Duodenal mucosa (tissue), 2 donors: ENCODE data around the gene FBLN1.
A peak's percentile ranks its signal among the peaks of the same experiment; 100 is the strongest.
"Not testable (repeated sequence)": the region's sequence is repeated elsewhere in the genome, so short reads cannot be mapped to it uniquely, and the experiment has no call there.

Experiments used
- H3K27ac ChIP-seq: one replicate; pipeline ENCODE4 v1.7.0; 2013; ENCODE audit warnings: low read depth, low read length
- H3K27me3 ChIP-seq, 2 donors: one replicate each; pipeline ENCODE4 v1.7.0; 2013; ENCODE audit warnings: low read length in 2 of 2, control low read depth in 1 of 2; ENCODE audit not compliant: insufficient read depth in 2 of 2, control insufficient read depth in 1 of 2
- H3K36me3 ChIP-seq, 2 donors: one replicate each; pipeline ENCODE4 v1.7.0; 2013; ENCODE audit warnings: low read length in 2 of 2, control low read depth in 1 of 2; ENCODE audit not compliant: insufficient read depth in 2 of 2, control insufficient read depth in 1 of 2
- H3K4me1 ChIP-seq, 2 donors: one replicate each; pipeline ENCODE4 v1.7.0; 2013; ENCODE audit warnings: low read length in 2 of 2, control low read depth in 1 of 2; ENCODE audit not compliant: insufficient read depth in 2 of 2, control insufficient read depth in 1 of 2
- H3K4me3 ChIP-seq, 2 donors: one replicate each; pipeline ENCODE4 v1.7.0; 2013; ENCODE audit warnings: low read length in 2 of 2, low read depth in 1 of 2
- H3K9ac ChIP-seq, 2 donors: one replicate each; pipeline ENCODE4 v1.7.0; 2013; ENCODE audit warnings: low read length in 2 of 2, low read depth in 1 of 2
- H3K9me3 ChIP-seq, 2 donors: one replicate each; pipeline ENCODE4 v1.7.0; 2013; ENCODE audit warnings: low read length in 2 of 2, control low read depth in 1 of 2; ENCODE audit not compliant: control insufficient read depth in 1 of 2

The FBLN1 gene

DNA sequence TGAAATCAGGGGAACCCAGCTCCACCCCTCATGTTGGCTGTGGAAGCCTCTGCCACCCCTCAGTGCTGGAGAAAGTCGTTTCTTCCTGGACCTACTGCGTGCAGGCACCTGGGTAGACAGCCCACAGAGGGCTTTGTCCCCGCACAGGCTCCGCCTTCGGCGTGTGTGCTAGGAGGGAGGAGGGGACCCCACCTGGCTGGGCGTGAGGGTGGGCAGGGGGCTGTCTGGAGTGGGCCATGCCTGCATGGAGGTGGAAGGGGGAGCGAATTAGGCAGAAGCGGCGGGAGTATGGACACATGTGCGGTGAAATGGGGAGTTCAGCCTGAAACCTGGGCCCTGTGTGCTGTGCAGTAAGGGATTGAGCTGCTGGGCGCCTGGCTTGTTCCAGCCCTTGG is 49.3 kb downstream of the FBLN1 start:
- no peak overlapping the region for H3K9ac ChIP-seq
- no peaks in the 10 kb centered on the region for H3K36me3 ChIP-seq
- H3K4me1 ChIP-seq = peaks cover 6 to 33% of the 10 kb centered on the region in 2 donors

DNA sequence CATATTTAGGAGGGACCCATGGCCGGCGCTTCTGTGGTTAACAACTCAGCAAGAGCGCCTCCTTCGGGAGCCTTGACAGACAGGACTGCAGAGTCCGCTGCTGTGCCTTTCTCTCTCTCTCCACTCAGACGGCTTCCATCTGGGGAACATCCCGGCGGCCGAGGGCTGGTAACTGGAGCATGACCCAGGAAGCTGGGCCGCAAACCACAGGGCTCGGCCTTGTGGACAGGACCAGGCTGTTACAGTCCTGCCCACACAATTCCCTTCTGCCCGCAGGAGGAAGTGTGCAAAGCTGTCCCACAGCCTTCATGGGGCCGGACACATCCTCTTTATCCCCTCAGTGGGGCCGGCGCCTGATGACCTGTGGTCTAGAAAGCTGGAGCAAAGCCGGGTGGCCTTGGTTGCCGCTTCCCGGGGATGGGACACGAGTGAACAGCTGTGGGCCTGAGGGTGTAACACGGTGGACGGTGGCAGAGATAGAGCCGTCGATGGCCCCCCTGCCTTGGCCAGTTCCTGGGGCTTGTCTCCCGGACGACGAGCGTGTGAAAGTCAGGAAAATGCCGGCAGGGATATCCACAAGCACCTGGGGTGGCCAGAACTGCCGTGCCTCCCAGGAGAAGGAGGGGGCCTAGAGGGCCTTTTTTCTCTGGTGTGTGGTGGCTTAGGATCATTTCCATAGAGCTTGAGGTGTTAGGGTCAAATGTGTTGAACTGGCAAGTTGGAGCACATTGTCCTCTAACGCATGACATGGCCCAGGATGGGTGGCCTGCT is 50.1 kb downstream of the FBLN1 start:
- H3K9ac ChIP-seq = no peak overlapping the region
- H3K9me3 ChIP-seq = no peaks in the 10 kb centered on the region
- H3K4me3 ChIP-seq = no peak overlapping the region
- no peaks in the 10 kb centered on the region for H3K36me3 ChIP-seq
- no peaks in the 10 kb centered on the region for H3K27me3 ChIP-seq
- H3K27ac ChIP-seq = peak overlapping the region; percentile 42
- H3K4me1 ChIP-seq = peaks cover 6 to 33% of the 10 kb centered on the region in 2 donors

More for the DNA sequence above, 49.3 kb downstream of the FBLN1 start:
- Histone ChIP-seq H3K4me3 (no peak overlapping the region), H3K27me3 (no peaks in the 10 kb centered on the region), H3K9me3 (no peaks in the 10 kb centered on the region), H3K27ac (no peak overlapping the region)

DNA sequence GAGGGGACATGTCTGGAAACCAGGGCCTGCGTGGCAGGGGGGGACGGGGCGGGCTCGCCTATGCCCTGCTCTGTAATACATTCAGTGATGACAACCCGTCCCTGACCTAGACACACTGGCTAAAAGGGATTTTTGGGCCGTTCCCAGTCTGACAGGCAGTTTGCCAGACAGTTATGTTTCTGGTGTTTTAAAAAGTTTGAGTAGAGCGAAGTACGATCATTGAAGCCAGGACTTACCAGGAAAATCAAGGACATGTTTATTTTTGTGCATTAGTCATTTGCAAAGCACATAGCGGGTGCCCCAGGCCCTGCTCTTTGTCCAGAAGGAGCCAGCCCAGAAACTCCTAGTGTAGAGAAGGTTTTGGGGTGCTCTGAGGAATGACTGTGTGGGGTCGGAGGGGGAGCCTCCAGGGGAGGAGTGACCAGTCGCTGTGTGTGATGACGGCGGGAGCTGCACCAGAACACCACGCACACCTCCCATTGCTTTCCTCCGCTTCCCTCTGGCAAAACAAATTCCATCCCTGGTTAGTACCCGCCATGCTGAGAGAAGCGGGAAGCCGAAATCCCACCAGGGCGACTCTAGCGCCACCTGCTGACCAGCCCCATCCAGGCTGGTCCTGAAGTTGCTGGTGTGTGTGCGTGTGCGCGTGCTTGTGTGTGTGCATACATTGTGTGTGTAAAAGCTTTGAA is 50.8 kb downstream of the FBLN1 start:
- H3K27ac ChIP-seq = peak overlapping the region; percentile 42
- H3K9me3 ChIP-seq = no peaks in the 10 kb centered on the region
- peaks cover 6 to 33% of the 10 kb centered on the region in 2 donors for H3K4me1 ChIP-seq
- no peaks in the 10 kb centered on the region for H3K36me3 ChIP-seq
- H3K9ac ChIP-seq = no peak overlapping the region
- H3K27me3 ChIP-seq = no peaks in the 10 kb centered on the region
- peak overlapping the region; percentile 18 to 35 for H3K4me3 ChIP-seq

DNA sequence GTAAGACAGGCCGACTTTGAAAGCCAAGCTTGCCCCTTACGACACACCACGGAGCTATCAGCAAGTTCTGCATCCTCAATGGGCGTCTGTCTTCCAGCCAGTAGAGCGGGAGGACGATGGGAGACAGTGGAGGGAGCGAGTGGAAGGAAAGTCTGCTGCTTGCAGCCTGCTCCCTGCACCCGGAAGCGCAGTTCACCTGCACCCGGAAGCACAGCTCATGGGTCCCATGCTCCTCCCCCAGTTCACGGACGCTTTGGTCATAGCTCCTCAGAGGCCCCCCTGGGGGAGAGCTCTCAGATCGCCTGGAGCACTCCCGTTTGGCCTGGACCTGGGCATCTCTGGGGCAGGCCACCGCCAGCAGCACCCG is 51.3 kb downstream of the FBLN1 start:
- Histone ChIP-seq H3K36me3 (no peaks in the 10 kb centered on the region), H3K9me3 (no peaks in the 10 kb centered on the region), H3K9ac (no peak overlapping the region), H3K4me1 (peaks cover 6 to 33% of the 10 kb centered on the region in 2 donors), H3K27me3 (no peaks in the 10 kb centered on the region), H3K27ac (no peak overlapping the region), H3K4me3 (peak overlapping the region; percentile 18 to 35)

DNA sequence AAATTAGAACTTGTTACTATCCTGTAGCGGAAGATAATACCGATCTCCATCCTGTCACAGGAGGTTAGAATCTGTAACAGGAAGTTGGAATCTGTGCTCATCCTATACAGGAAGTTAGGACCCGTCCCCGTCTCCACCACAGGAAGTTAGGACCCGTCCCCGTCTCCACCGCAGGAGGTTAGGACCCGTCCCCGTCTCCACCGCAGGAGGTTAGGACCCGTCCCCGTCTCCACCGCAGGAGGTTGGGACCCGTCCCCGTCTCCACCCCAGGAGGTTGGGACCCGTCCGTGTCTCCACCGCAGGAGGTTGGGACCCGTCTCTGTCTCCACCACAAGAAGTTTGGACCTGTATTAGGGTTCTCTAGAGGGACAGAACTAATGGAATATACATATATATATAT is 52.2 kb downstream of the FBLN1 start:
- H3K4me3 ChIP-seq = no peak overlapping the region
- no peaks in the 10 kb centered on the region for H3K27me3 ChIP-seq
- H3K9ac ChIP-seq = no peak overlapping the region
- H3K9me3 ChIP-seq = no peaks in the 10 kb centered on the region
- no peak overlapping the region for H3K27ac ChIP-seq
- H3K36me3 ChIP-seq = no peaks in the 10 kb centered on the region
- H3K4me1 ChIP-seq = peaks cover 6 to 33% of the 10 kb centered on the region in 2 donors

DNA sequence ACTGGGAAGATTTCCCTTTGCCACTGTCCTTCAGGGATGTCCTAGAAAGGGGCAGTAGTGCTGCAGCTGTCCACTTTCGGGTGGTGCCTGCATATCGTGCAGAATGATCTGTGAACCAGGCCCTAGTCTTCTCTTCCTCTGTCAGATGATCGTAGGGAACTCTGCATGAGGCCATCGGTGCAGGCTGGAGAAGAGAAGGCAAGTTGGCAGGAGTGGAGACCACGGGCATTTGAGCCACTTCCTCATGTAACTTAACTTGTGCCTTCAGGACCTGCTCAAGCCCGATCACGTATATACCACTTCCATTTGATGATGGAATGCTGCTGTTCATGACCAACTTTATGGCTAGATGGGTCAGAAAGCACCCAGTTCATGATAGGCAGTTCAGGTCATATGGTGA is 55.2 kb downstream of the FBLN1 start:
- not testable (repeated sequence) for H3K9ac ChIP-seq, H3K27me3 ChIP-seq, H3K4me3 ChIP-seq, H3K27ac ChIP-seq, H3K36me3 ChIP-seq, H3K4me1 ChIP-seq, H3K9me3 ChIP-seq

DNA sequence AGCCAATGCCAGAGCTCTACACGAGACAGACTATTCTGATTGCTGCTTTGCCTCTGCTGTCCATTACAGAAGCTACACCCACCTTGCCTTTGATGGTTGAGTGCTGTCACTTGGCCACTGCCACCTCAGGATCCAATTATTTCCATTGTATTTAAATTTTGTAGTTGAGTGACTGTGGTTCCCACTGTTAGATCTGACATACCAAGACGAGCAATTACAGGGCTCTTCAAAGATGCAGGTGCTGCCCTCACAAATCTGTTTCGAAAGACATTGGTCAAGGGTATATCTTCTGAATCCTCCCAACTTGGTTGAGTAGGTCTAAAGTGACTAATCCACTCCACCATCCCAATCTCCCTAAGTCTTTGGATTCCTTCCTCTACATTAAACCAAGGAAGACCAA is 57.4 kb downstream of the FBLN1 start:
- not testable (repeated sequence) for H3K4me3 ChIP-seq, H3K36me3 ChIP-seq, H3K9ac ChIP-seq, H3K4me1 ChIP-seq, H3K9me3 ChIP-seq, H3K27ac ChIP-seq, H3K27me3 ChIP-seq

DNA sequence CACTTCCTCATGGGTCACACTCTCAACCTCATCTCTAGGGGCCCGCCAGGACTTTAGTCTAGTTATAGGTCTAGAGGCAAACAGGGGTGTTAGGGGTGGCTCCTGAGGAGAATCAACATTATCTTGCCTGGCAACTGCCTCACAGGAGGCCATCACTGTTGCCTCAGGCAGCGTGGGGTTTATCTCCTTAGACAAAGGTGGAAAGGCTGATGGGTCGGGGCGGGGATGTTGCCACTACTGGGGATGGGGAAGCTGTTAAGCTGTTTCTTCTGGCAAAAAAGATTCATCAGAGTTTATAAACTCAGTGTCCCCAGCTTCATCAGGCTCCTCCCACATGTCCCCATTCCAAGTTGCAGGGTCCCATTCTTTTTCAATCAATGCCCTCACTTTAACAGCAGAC is 58.1 kb downstream of the FBLN1 start:
- not testable (repeated sequence) for H3K4me3 ChIP-seq, H3K9ac ChIP-seq, H3K36me3 ChIP-seq, H3K4me1 ChIP-seq, H3K27ac ChIP-seq, H3K27me3 ChIP-seq, H3K9me3 ChIP-seq

DNA sequence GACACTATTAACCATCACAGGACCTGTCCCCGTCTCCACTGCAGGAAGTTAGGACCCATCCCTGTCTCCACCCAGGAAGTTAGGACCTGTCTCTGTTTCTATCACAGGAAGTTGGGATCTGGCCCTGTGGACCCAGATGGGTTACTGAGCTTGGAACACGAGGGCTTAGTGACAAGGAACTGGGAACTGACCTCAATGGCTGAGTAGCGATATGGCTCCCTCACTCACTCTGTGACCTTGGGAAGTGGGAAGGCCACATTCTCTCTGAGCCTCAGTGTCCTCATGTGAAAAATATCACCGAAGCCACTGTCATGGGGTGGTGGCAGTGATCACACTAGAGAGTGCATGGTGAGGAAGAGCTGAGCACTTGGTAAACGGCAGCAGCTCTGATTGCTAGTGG is 59.4 kb downstream of the FBLN1 start:
- no peak overlapping the region for H3K4me3 ChIP-seq
- H3K9ac ChIP-seq = no peak overlapping the region
- H3K36me3 ChIP-seq = peaks cover 0 to 6% of the 10 kb centered on the region in 2 donors
- H3K27me3 ChIP-seq = peaks cover 0 to 3% of the 10 kb centered on the region in 2 donors
- no peaks in the 10 kb centered on the region for H3K4me1 ChIP-seq
- no peak overlapping the region for H3K27ac ChIP-seq
- no peaks in the 10 kb centered on the region for H3K9me3 ChIP-seq

DNA sequence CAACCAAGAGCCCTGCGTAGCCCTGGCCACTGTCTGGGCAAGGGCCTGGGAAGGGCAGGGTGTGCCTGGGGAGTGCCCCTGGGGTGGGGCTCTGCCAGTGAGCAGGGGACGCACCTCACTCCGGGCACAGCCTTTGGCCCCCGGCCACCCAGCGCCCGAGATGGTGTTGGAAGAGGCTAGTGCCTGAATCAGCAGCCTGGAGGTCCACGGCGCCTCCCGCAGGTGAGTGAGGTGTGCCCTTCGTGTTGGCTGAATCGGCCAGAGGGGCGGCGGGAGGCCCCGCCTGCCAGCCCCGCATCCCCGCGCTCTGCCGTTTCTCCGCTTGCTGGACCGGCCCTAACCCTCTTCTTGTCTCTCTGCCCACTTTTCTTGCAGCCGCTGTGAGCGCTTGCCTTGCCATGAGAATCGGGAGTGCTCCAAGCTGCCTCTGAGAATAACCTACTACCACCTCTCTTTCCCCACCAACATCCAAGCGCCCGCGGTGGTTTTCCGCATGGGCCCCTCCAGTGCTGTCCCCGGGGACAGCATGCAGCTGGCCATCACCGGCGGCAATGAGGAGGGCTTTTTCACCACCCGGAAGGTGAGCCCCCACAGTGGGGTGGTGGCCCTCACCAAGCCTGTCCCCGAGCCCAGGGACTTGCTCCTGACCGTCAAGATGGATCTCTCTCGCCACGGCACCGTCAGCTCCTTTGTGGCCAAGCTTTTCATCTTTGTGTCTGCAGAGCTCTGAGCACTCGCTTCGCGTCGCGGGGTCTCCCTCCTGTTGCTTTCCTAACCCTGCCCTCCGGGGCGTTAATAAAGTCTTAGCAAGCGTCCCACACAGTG is 60.1 kb downstream of the FBLN1 start:
- Histone ChIP-seq H3K4me1 (no peaks in the 10 kb centered on the region), H3K4me3 (no peak overlapping the region), H3K9me3 (no peaks in the 10 kb centered on the region), H3K9ac (no peak overlapping the region), H3K27ac (no peak overlapping the region), H3K36me3 (peaks cover 0 to 6% of the 10 kb centered on the region in 2 donors), H3K27me3 (peaks cover 0 to 3% of the 10 kb centered on the region in 2 donors)
